ENCODE results near the gene CLDN34.
A peak's percentile ranks its signal among the peaks of the same experiment; 100 is the strongest.

The CLDN34 gene

DNA sequence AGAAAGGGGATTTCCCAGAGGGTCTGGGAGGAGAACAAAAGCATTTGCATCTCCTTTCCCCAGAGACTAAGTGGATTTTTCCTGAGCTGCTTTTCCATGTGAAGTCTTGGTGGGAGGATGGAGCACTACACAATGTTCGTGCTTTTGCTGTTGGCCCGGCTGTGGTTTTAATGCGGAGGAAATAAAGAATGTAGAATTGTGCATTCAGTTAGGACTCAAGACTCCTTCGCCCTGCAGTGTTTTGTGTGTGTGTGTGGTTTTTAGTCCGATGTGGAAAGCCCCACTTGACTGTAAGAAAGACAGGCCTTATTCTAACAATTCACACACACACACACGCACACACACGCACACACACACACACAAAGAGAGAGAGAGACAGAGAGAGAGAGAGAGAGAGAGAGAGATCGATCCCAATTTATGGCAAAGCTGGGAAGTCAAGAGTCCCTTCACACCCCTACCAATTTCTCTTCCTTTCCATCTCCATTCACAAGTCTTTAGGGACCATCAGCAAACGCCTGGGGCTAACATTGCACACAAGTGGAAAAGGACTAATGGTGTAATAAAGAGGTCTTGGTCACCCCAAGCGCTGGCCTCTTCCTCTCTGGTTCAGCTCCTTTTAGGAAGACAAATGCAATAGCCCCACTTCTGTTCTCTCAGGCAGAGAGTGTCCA lies 44.2 kb downstream of the CLDN34 start:
- no peaks in the 10 kb centered on the region for H3K9me3 ChIP-seq (ENCODE audit: low read length)
- H3K36me3 ChIP-seq (ENCODE audit: insufficient read depth, low read length) = no peaks in the 10 kb centered on the region
- H3K4me1 ChIP-seq (ENCODE audit: insufficient read depth, low read length) = peaks cover 14% of the 10 kb centered on the region
- no peak overlapping the region for H2AFZ ChIP-seq (ENCODE audit: low read depth, low read length)
- H3K4me3 ChIP-seq (ENCODE audit: low read length) = peak overlapping the region; percentile 13
- H3K27me3 ChIP-seq (ENCODE audit: insufficient read depth, low read length) = no peaks in the 10 kb centered on the region

DNA sequence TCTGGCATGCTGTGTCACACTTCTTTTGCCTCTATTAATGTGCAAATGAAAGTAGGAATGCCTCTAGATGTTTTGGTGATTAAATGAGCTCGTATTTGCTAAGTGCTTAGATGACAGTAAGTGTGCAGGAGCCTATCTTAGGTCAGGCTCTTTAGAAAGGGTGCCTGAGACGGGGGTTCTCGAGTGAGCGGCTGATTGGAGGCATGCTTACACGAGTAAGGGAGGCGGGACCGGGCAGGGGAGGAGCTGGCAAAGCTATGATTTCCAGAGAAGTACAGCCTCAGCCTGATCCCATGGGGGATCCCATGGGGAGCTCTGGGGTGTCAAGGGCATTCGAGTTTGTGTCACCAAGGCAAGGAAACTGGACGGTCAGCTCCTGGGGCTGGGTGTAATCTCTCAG lies 44.8 kb downstream of the CLDN34 start:
- H3K4me1 ChIP-seq (ENCODE audit: insufficient read depth, low read length) = peaks cover 18% of the 10 kb centered on the region
- no peaks in the 10 kb centered on the region for H3K36me3 ChIP-seq (ENCODE audit: insufficient read depth, low read length)
- H3K4me3 ChIP-seq (ENCODE audit: low read length) = no peak overlapping the region
- H3K27me3 ChIP-seq (ENCODE audit: insufficient read depth, low read length) = no peaks in the 10 kb centered on the region
- no peak overlapping the region for H2AFZ ChIP-seq (ENCODE audit: low read depth, low read length)
- no peaks in the 10 kb centered on the region for H3K9me3 ChIP-seq (ENCODE audit: low read length)

DNA sequence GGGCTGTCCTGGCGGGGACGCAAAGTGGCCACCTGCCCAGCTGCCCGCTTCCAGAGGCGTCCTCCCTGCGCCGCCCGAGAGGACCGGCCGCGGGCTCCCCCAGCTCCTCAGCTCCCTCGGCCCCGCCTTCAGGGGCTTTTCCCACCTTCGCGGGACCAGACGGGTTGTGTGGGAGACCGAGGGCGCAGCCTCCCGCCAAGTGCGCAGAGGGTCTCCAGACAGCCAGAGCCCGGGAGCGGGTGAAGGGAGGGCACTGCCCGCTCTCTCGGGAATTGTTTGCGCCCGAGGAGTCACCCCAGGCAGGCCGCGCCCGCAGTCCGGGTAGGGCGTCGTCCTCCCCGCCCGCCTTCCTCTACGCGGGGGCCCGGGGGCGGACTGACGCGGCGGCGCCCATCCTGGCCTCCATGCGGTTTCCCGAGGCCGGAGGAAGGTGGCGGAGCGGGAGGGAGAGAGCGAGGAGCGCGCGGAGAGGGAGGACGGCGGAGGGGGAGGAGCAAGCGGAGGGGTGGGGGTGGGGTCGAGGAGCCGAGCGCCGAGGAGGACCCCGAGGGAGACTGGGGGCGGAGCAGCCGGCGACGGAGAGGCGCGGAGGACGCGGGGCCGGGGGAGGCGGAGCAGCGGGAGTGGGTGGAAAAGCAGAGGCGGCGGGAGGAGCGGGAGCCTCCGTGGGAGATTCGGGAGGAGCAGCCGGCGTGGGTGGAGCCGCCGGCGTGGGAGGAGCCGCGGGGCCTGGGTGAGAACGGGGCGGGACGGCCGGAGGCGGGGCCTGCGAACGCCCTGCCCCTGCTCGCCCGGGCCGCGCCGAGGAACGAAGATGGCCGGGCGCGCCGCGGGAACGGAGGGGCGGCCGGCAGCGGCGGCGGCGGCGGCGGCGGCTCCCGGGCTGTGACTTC lies 47.5 kb downstream of the CLDN34 start:
- H3K9me3 ChIP-seq (ENCODE audit: low read length) = peaks cover 2% of the 10 kb centered on the region
- H3K27me3 ChIP-seq (ENCODE audit: insufficient read depth, low read length) = no peaks in the 10 kb centered on the region
- peak overlapping the region; percentile 43 for H3K4me3 ChIP-seq (ENCODE audit: low read length)
- H3K36me3 ChIP-seq (ENCODE audit: insufficient read depth, low read length) = no peaks in the 10 kb centered on the region
- H3K4me1 ChIP-seq (ENCODE audit: insufficient read depth, low read length) = peaks cover 25% of the 10 kb centered on the region
- H2AFZ ChIP-seq (ENCODE audit: low read depth, low read length) = peak overlapping the region; percentile 33

DNA sequence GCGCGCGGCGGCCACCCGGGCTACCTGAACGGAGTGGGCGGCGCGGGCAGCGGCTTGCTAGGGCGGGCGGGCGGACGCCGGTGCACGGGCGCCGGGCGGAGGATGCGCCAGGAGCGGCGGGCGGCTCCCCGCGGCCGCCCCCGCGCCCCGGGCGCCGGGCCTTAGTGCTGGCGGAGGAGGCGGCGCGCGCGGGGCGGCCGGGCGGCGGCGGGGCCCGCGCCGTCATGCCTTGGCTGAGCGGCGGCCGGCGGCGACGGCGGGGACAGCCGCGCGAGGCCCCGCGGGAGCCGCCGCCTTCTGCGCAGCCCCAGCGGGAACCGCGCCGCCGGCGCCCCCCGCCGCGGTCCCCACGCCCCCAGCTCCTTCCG lies 48.2 kb downstream of the CLDN34 start:
- no peaks in the 10 kb centered on the region for H3K36me3 ChIP-seq (ENCODE audit: insufficient read depth, low read length)
- H3K27me3 ChIP-seq (ENCODE audit: insufficient read depth, low read length) = no peaks in the 10 kb centered on the region
- H3K4me1 ChIP-seq (ENCODE audit: insufficient read depth, low read length) = peaks cover 25% of the 10 kb centered on the region
- H3K9me3 ChIP-seq (ENCODE audit: low read length) = peaks cover 2% of the 10 kb centered on the region
- H3K4me3 ChIP-seq (ENCODE audit: low read length) = peak overlapping the region; percentile 66
- no peak overlapping the region for H2AFZ ChIP-seq (ENCODE audit: low read depth, low read length)

DNA sequence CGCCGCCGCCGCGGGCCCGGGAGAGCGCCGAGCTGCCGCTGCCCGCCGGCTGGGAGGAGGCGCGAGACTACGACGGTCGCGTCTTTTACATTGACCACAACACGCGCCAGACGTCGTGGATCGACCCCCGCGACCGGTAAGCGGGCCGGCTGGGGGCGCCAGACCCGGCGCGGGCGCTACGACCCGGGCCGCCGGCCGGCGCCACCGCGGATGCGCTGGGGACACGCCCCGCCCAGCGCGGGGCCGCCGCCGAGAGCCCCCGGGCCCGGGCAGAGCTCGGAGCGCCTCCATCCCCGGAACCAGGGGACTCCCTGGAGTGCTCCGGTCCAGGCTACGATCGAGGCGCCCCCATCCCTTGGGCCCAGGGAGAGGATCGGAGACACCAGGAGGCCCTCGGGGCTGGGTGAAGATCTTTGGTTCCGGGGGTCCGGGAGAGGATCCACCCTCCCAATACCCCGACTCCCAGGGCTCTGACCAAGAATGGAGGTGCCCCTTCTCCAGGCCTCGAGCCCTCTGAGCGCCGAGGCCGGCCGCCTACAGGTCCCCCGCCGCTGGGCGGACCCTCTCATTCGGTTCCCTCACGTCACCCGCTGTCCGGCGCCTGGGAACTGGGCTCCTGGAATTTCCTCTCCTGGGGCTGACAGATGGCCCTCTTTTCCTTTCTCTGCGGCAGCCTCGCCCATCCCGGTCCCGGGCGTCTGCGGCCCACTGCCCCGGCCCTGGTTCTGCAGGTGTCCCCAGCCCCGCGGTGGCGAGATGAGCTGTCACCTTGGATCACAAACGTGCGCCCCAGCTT lies 48.8 kb downstream of the CLDN34 start:
- H3K4me3 ChIP-seq (ENCODE audit: low read length) = peak overlapping the region; percentile 66
- H3K4me1 ChIP-seq (ENCODE audit: insufficient read depth, low read length) = peaks cover 22% of the 10 kb centered on the region
- H2AFZ ChIP-seq (ENCODE audit: low read depth, low read length) = no peak overlapping the region
- no peaks in the 10 kb centered on the region for H3K27me3 ChIP-seq (ENCODE audit: insufficient read depth, low read length)
- no peaks in the 10 kb centered on the region for H3K36me3 ChIP-seq (ENCODE audit: insufficient read depth, low read length)
- H3K9me3 ChIP-seq (ENCODE audit: low read length) = peaks cover 2% of the 10 kb centered on the region

DNA sequence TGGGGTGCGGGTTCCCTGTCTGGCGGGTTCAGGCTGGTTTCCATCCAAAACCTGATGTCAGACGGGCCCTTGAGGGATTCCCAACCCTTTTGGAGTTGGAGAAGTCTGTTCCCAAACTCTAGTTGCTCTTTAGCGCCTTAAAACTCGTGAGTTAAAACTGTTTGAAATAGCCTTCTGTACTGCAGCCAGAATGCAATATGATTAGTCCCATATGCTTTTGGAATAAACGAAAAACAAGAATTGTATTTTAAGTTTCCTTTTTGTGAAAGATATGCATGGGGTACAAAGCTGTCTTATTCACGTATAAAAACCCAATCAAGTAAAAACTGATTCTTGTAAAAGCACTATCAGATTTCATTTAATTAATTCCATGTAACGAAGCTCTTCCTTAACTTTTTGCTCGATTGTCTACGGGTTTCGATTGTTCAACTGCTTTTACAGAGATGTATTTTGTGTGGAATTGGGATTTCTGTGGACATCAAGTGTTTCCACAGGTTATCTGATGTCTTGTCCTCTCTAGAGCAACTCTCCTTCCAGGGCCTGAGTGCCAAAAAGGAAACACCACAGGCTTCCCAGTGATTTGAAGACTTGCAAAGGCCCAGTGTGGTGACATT lies 49.5 kb downstream of the CLDN34 start:
- Histone ChIP-seq H3K9me3 (ENCODE audit: low read length) (peaks cover 2% of the 10 kb centered on the region), H3K27me3 (ENCODE audit: insufficient read depth, low read length) (no peaks in the 10 kb centered on the region), H2AFZ (ENCODE audit: low read depth, low read length) (no peak overlapping the region), H3K36me3 (ENCODE audit: insufficient read depth, low read length) (no peaks in the 10 kb centered on the region), H3K4me3 (ENCODE audit: low read length) (peak overlapping the region; percentile 66), H3K4me1 (ENCODE audit: insufficient read depth, low read length) (peaks cover 14% of the 10 kb centered on the region)

DNA sequence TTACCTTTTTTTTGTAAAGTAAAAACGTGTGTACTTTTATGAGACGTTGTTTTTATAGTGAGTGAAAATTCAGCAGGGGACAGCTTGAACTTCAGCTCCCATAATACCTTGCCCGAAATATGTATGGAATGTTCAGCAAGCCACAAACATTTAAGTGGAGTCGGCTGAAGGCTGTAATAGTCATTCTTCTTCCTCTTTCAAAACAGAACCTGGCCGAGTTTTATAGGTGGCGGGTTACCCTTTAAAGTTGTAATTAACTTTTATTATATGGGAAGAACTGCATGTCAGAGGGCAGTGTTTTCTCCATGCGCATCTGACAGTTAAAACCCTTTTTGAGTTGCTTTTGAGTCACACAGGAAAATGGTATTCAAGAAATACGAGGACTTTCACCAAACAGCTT lies 50.7 kb downstream of the CLDN34 start:
- Histone ChIP-seq H3K27me3 (ENCODE audit: insufficient read depth, low read length) (no peaks in the 10 kb centered on the region), H3K9me3 (ENCODE audit: low read length) (peaks cover 5% of the 10 kb centered on the region), H3K4me3 (ENCODE audit: low read length) (no peak overlapping the region), H2AFZ (ENCODE audit: low read depth, low read length) (no peak overlapping the region), H3K36me3 (ENCODE audit: insufficient read depth, low read length) (no peaks in the 10 kb centered on the region), H3K4me1 (ENCODE audit: insufficient read depth, low read length) (peaks cover 12% of the 10 kb centered on the region)
